Left ventricle myocardium inferior (tissue), 1 donor: ENCODE data around the gene WBP11. TPM values are rescaled to one million over a fixed set of nuclear protein-coding genes. Genes with fewer than 3 reads are reported as not detected.
A peak's percentile ranks its signal among the peaks of the same experiment; 100 is the strongest.

Experiments used
- DNase-seq: peaks from one replicate; pipeline ENCODE4 v3.0.0-alpha.2; 2020
- H3K27ac ChIP-seq: fragments of 200-600 bp; replicated peaks from 2 replicates; pipeline ENCODE4 v1.8.0; 2021
- H3K27me3 ChIP-seq: fragments of 200-600 bp; 2 replicates; pipeline ENCODE4 v1.8.0; 2021; ENCODE audit warnings: low read depth
- H3K36me3 ChIP-seq: fragments of 200-600 bp; 2 replicates; pipeline ENCODE4 v1.8.0; 2021
- H3K4me1 ChIP-seq: fragments of 200-600 bp; 2 replicates; pipeline ENCODE4 v1.8.0; 2021
- H3K4me3 ChIP-seq: fragments of 200-600 bp; 2 replicates; pipeline ENCODE4 v1.8.0; 2021; ENCODE audit warnings: mild to moderate bottlenecking, moderate library complexity
- H3K9me3 ChIP-seq: fragments of 200-600 bp; replicated peaks from 2 replicates; pipeline ENCODE4 v1.8.0; 2021
- CTCF ChIP-seq: fragments of 200-600 bp; IDR thresholded peaks from 2 replicates; pipeline ENCODE4 v1.8.0; 2021; ENCODE audit warnings: antibody characterized with exemption, mild to moderate bottlenecking, borderline replicate concordance
- intact Hi-C: fragments of 100-400 bp; cut with micrococcal nuclease; formaldehyde crosslinking; loops from one replicate; pipeline ENCODE4 v1.11.0; 2022
- total RNA-seq: library from RNA; stranded (reverse); fragmentation: NEBNext Ultra II Directional; extraction: Animal tissue kit (Norgen Biotek cat#: 25700); gene quantifications from one replicate; pipeline ENCODE4 v1.2.1, GENCODE V29; 2021
- donor health status: DM: no; HTN: yes; CAD: no; lungs with severe emphysema.

The WBP11 gene
- total RNA-seq, 1 donor from 2014 or later = 49.7 TPM

GRCh38 chr12:14846042-14846587 is 42.8 kb upstream of the WBP11 start:
- Histone ChIP-seq H3K27ac (peak overlapping the region; percentile 85), H3K36me3 (no peaks in the 10 kb centered on the region), H3K4me1 (peaks cover 71% of the 10 kb centered on the region), H3K4me3 (no peak overlapping the region), H3K9me3 (no peaks in the 10 kb centered on the region), H3K27me3 (no peaks in the 10 kb centered on the region)
- DNase-seq = no peak
- intact Hi-C loops = loop anchor here (5.0 kb wide), 1 partner anchor 36 kb away; no protein-coding TSS in a partner anchor
- no peak for TF ChIP-seq CTCF

- Histone ChIP-seq H3K27ac (peak overlapping the region; percentile 85), H3K27me3 (no peaks in the 10 kb centered on the region), H3K36me3 (no peaks in the 10 kb centered on the region), H3K9me3 (no peaks in the 10 kb centered on the region), H3K4me1 (peaks cover 79% of the 10 kb centered on the region), H3K4me3 (no peak overlapping the region)
- TF ChIP-seq CTCF = peak; percentile 85
- intact Hi-C loops = loop anchor here (2.0 to 5.0 kb wide), 2 partner anchors 37 to 151 kb away; no protein-coding TSS in a partner anchor
- no peak for DNase-seq
Measured at GRCh38 chr12:14845350-14845750, 42.1 kb upstream of the WBP11 start.

GRCh38 chr12:14844401-14844800 is 41.1 kb upstream of the WBP11 start:
- peaks cover 77% of the 10 kb centered on the region for H3K4me1 ChIP-seq
- H3K36me3 ChIP-seq = no peaks in the 10 kb centered on the region
- no peak for TF ChIP-seq CTCF
- peaks cover 1% of the 10 kb centered on the region for H3K9me3 ChIP-seq
- no peak overlapping the region for H3K4me3 ChIP-seq
- peak overlapping the region; percentile 85 for H3K27ac ChIP-seq
- no peaks in the 10 kb centered on the region for H3K27me3 ChIP-seq
- no peak for DNase-seq
- intact Hi-C loops = loop anchor here (2.0 kb wide), 1 partner anchor 152 kb away; no protein-coding TSS in a partner anchor

GRCh38 chr12:14843425-14843887 is 40.2 kb upstream of the WBP11 start, which contains the start of gene ART4:
Gene ART4, minus strand, starts transcription at chr12:14843526. Its CDS starts 413 bp downstream, at chr12:14843113.
- peaks cover 5% of the 10 kb centered on the region for H3K9me3 ChIP-seq
- peaks cover 77% of the 10 kb centered on the region for H3K4me1 ChIP-seq
- H3K27me3 ChIP-seq = no peaks in the 10 kb centered on the region
- peak; percentile 55 for DNase-seq
- H3K4me3 ChIP-seq = peak within 1 kb of the TSS; percentile 51
- no peak for TF ChIP-seq CTCF
- intact Hi-C loops = no loop called here
- no peaks in the 10 kb centered on the region for H3K36me3 ChIP-seq
- H3K27ac ChIP-seq = peak within 1 kb of the TSS; percentile 85

GRCh38 chr12:14842315-14842714 is 39.0 kb upstream of the WBP11 start:
- intact Hi-C loops = no loop called here
- H3K36me3 ChIP-seq = no peaks in the 10 kb centered on the region
- H3K4me1 ChIP-seq = peaks cover 69% of the 10 kb centered on the region
- H3K27me3 ChIP-seq = no peaks in the 10 kb centered on the region
- H3K4me3 ChIP-seq = peak overlapping the region; percentile 51
- H3K9me3 ChIP-seq = peaks cover 5% of the 10 kb centered on the region
- H3K27ac ChIP-seq = peak overlapping the region; percentile 85
- no peak for DNase-seq
- TF ChIP-seq CTCF = no peak
